Measurements from ENCODE around the gene TUBA4A.
A peak's percentile ranks its signal among the peaks of the same experiment; 100 is the strongest.
"Not testable (repeated sequence)": the region's sequence is repeated elsewhere in the genome, so short reads cannot be mapped to it uniquely, and the experiment has no call there.

Gene TUBA4A

GRCh38 chr2:219268294-219268693, 14.6 kb upstream of the TUBA4A start:
- TF ChIP-seq CTCF (IDR thresholded peaks at IDR 0.05; ENCODE audit: low read depth, low read length): no peak
- Histone ChIP-seq H3K27ac (no peak overlapping the region), H3K27me3 (ENCODE audit: insufficient read depth, low read depth, severe bottlenecking) (no peaks in the 10 kb centered on the region), H3K36me3 (peaks cover 6% of the 10 kb centered on the region), H3K9me3 (ENCODE audit: severe bottlenecking) (no peaks in the 10 kb centered on the region), H3K4me3 (ENCODE audit: low read depth, low read length) (no peak overlapping the region)
- no peak for DNase-seq

GRCh38 chr2:219266886-219267285, 13.2 kb upstream of the TUBA4A start:
- no peaks in the 10 kb centered on the region for H3K9me3 ChIP-seq (ENCODE audit: severe bottlenecking)
- peaks cover 6% of the 10 kb centered on the region for H3K36me3 ChIP-seq
- peak; percentile 79 for DNase-seq
- H3K27ac ChIP-seq: peak overlapping the region; percentile 90
- H3K27me3 ChIP-seq (ENCODE audit: insufficient read depth, low read depth, severe bottlenecking): no peaks in the 10 kb centered on the region
- H3K4me3 ChIP-seq (ENCODE audit: low read depth, low read length): peak overlapping the region; percentile 34
- TF ChIP-seq CTCF (IDR thresholded peaks at IDR 0.05; ENCODE audit: low read depth, low read length): no peak

- peaks cover 6% of the 10 kb centered on the region for H3K36me3 ChIP-seq
- no peak for TF ChIP-seq CTCF (IDR thresholded peaks at IDR 0.05; ENCODE audit: low read depth, low read length)
- no peaks in the 10 kb centered on the region for H3K9me3 ChIP-seq (ENCODE audit: severe bottlenecking)
- peak overlapping the region; percentile 34 for H3K4me3 ChIP-seq (ENCODE audit: low read depth, low read length)
- DNase-seq: no peak
- H3K27me3 ChIP-seq (ENCODE audit: insufficient read depth, low read depth, severe bottlenecking): no peaks in the 10 kb centered on the region
- peak overlapping the region; percentile 90 for H3K27ac ChIP-seq
Observed at GRCh38 chr2:219266232-219266631, 12.5 kb upstream of the TUBA4A start.

GRCh38 chr2:219261024-219261855, 7.5 kb upstream of the TUBA4A start:
- no peak overlapping the region for H3K27ac ChIP-seq
- no peaks in the 10 kb centered on the region for H3K36me3 ChIP-seq
- DNase-seq: no peak
- no peaks in the 10 kb centered on the region for H3K27me3 ChIP-seq (ENCODE audit: insufficient read depth, low read depth, severe bottlenecking)
- no peak overlapping the region for H3K4me3 ChIP-seq (ENCODE audit: low read depth, low read length)
- no peak for TF ChIP-seq CTCF (IDR thresholded peaks at IDR 0.05; ENCODE audit: low read depth, low read length)
- no peaks in the 10 kb centered on the region for H3K9me3 ChIP-seq (ENCODE audit: severe bottlenecking)

- H3K27ac ChIP-seq; H3K27me3 ChIP-seq (ENCODE audit: insufficient read depth, low read depth, severe bottlenecking); H3K4me3 ChIP-seq (ENCODE audit: low read depth, low read length); H3K36me3 ChIP-seq; H3K9me3 ChIP-seq (ENCODE audit: severe bottlenecking); DNase-seq: not testable (repeated sequence)
Observed at GRCh38 chr2:219258942-219259341, 5.2 kb upstream of the TUBA4A start.

- Histone ChIP-seq H3K27me3 (ENCODE audit: insufficient read depth, low read depth, severe bottlenecking) (peaks cover 3% of the 10 kb centered on the region), H3K4me3 (ENCODE audit: low read depth, low read length) (peak overlapping the region; percentile 66), H3K27ac (no peak overlapping the region; the same call in 1 of the 2 replicates), H3K36me3 (peaks cover 20% of the 10 kb centered on the region), H3K9me3 (ENCODE audit: severe bottlenecking) (no peaks in the 10 kb centered on the region)
- TF ChIP-seq CTCF (IDR thresholded peaks at IDR 0.05; ENCODE audit: low read depth, low read length): no peak
- DNase-seq: no peak
Observed at GRCh38 chr2:219254590-219255201, 978 bp upstream of the TUBA4A start.
